Parathyroid adenoma (tissue), 2 donors: ENCODE results near the gene DAZAP2.
A peak's percentile ranks its signal among the peaks of the same experiment; 100 is the strongest.

Experiments used
- H2AFZ ChIP-seq: fragments of 300-600 bp; sonication (generic); one replicate; pipeline ENCODE4 v1.7.0; 2017; ENCODE audit warnings: antibody characterized with exemption, mild to moderate bottlenecking
- H3K27ac ChIP-seq: fragments of 300-600 bp; sonication (generic); one replicate; pipeline ENCODE4 v1.7.0; 2017
- H3K27me3 ChIP-seq: fragments of 300-600 bp; sonication (generic); one replicate; pipeline ENCODE4 v1.7.0; 2017; ENCODE audit warnings: low read length; ENCODE audit not compliant: control insufficient read depth, insufficient read depth
- H3K36me3 ChIP-seq: fragments of 300-600 bp; sonication (generic); one replicate; pipeline ENCODE4 v1.7.0; 2017; ENCODE audit warnings: low read length; ENCODE audit not compliant: control insufficient read depth, insufficient read depth
- H3K4me1 ChIP-seq: fragments of 300-600 bp; sonication (generic); one replicate; pipeline ENCODE4 v1.7.0; 2017; ENCODE audit warnings: control low read depth
- H3K4me2 ChIP-seq: fragments of 300-600 bp; sonication (generic); one replicate; pipeline ENCODE4 v1.7.0; 2017; ENCODE audit warnings: low read length
- H3K4me3 ChIP-seq: fragments of 300-600 bp; sonication (generic); one replicate; pipeline ENCODE4 v1.7.0; 2017; ENCODE audit warnings: low read depth, low read length
- H3K79me2 ChIP-seq: fragments of 300-600 bp; sonication (generic); one replicate; pipeline ENCODE4 v1.7.0; 2017; ENCODE audit warnings: control low read depth
- H3K9ac ChIP-seq: fragments of 300-600 bp; sonication (generic); one replicate; pipeline ENCODE4 v1.7.0; 2017; ENCODE audit warnings: mild to moderate bottlenecking
- H3K9me3 ChIP-seq: fragments of 300-600 bp; sonication (generic); one replicate; pipeline ENCODE4 v1.7.0; 2017; ENCODE audit warnings: low read length; ENCODE audit not compliant: control insufficient read depth
- CTCF ChIP-seq: fragments of 300-600 bp; sonication (generic); IDR thresholded peaks from one replicate; pipeline ENCODE4 v1.7.0; 2017; ENCODE audit warnings: antibody characterized with exemption, mild to moderate bottlenecking
- donor health status: primary hyperparathyroidism.

DAZAP2 gene

GRCh38 chr12:51264297-51264696 is 25.7 kb downstream of the DAZAP2 start:
- no peak overlapping the region for H2AFZ ChIP-seq
- H3K4me2 ChIP-seq, result no peak overlapping the region
- TF ChIP-seq CTCF, result no peak
- H3K36me3 ChIP-seq, result no peaks in the 10 kb centered on the region
- H3K79me2 ChIP-seq, result no peaks in the 10 kb centered on the region
- no peak overlapping the region for H3K27ac ChIP-seq
- H3K9ac ChIP-seq, result no peak overlapping the region
- peaks cover 2% of the 10 kb centered on the region for H3K4me1 ChIP-seq
- no peaks in the 10 kb centered on the region for H3K27me3 ChIP-seq
- no peaks in the 10 kb centered on the region for H3K9me3 ChIP-seq
- H3K4me3 ChIP-seq, result no peak overlapping the region

GRCh38 chr12:51265024-51265423 is 26.4 kb downstream of the DAZAP2 start:
- H3K9me3 ChIP-seq, result no peaks in the 10 kb centered on the region
- H3K27ac ChIP-seq, result no peak overlapping the region
- H3K79me2 ChIP-seq, result no peaks in the 10 kb centered on the region
- H3K9ac ChIP-seq, result no peak overlapping the region
- H3K4me3 ChIP-seq, result no peak overlapping the region
- H3K27me3 ChIP-seq, result no peaks in the 10 kb centered on the region
- peaks cover 2% of the 10 kb centered on the region for H3K4me1 ChIP-seq
- H3K4me2 ChIP-seq, result no peak overlapping the region
- no peak overlapping the region for H2AFZ ChIP-seq
- no peak for TF ChIP-seq CTCF
- no peaks in the 10 kb centered on the region for H3K36me3 ChIP-seq

- H3K9ac ChIP-seq, result no peak overlapping the region
- H2AFZ ChIP-seq, result peak overlapping the region; percentile 93
- peak overlapping the region; percentile 1 for H3K27ac ChIP-seq
- H3K4me1 ChIP-seq, result peaks cover 4% of the 10 kb centered on the region
- H3K36me3 ChIP-seq, result no peaks in the 10 kb centered on the region
- no peaks in the 10 kb centered on the region for H3K9me3 ChIP-seq
- no peaks in the 10 kb centered on the region for H3K79me2 ChIP-seq
- H3K4me3 ChIP-seq, result peak overlapping the region; percentile 60
- no peaks in the 10 kb centered on the region for H3K27me3 ChIP-seq
- peak; percentile 43 for TF ChIP-seq CTCF
- peak overlapping the region; percentile 39 for H3K4me2 ChIP-seq
These were observed 30.8 kb downstream of the DAZAP2 start for GRCh38 chr12:51269174-51270066.

- H3K4me1 ChIP-seq, result peaks cover 4% of the 10 kb centered on the region
- peak within 1 kb of the TSS; percentile 79 for H3K4me2 ChIP-seq
- no peak within 1 kb of the TSS for H3K9ac ChIP-seq
- H3K79me2 ChIP-seq, result no peaks in the 10 kb centered on the region
- peak within 1 kb of the TSS; percentile 34 for H3K27ac ChIP-seq
- H3K27me3 ChIP-seq, result no peaks in the 10 kb centered on the region
- H3K4me3 ChIP-seq, result peak within 1 kb of the TSS; percentile 60
- no peaks in the 10 kb centered on the region for H3K36me3 ChIP-seq
- H3K9me3 ChIP-seq, result no peaks in the 10 kb centered on the region
- peak within 1 kb of the TSS; percentile 93 for H2AFZ ChIP-seq
- no peak for TF ChIP-seq CTCF
These were observed 31.7 kb downstream of the DAZAP2 start, which contains the start of gene SMAGP for GRCh38 chr12:51270067-51270950. SMAGP (minus strand) TSS chr12:51270415; CDS start chr12:51269278, 1,137 bp downstream.
